Fibroblast of mammary gland (primary cell): ENCODE data around the gene ADGRG1.
"Not testable (repeated sequence)": the region's sequence is repeated elsewhere in the genome, so short reads cannot be mapped to it uniquely, and the experiment has no call there.

ENCODE experiments used
- DNase-seq: peaks from one replicate; pipeline ENCODE4 v3.0.0-alpha.2; 2010; ENCODE audit warnings: low read depth
- H3K4me3 ChIP-seq: 2 replicates; pipeline ENCODE4 v1.5.1; 2011; ENCODE audit warnings: low read depth, mild to moderate bottlenecking, low read length, moderate library complexity; ENCODE audit not compliant: control insufficient read depth
- TF ChIP-seq, protein P1 (sequence below): conservative IDR thresholded peaks from 2 replicates; pipeline ENCODE4 v1.5.1; 2011; ENCODE audit warnings: low read depth, low read length, inconsistent platforms; ENCODE audit not compliant: control insufficient read depth, insufficient read depth

Gene ADGRG1

GRCh38 chr16:57711346-57711745 is 82.9 kb downstream of the ADGRG1 start:
- DNase-seq, result no peak
- no peak overlapping the region for H3K4me3 ChIP-seq
- TF ChIP-seq, protein P1, sequence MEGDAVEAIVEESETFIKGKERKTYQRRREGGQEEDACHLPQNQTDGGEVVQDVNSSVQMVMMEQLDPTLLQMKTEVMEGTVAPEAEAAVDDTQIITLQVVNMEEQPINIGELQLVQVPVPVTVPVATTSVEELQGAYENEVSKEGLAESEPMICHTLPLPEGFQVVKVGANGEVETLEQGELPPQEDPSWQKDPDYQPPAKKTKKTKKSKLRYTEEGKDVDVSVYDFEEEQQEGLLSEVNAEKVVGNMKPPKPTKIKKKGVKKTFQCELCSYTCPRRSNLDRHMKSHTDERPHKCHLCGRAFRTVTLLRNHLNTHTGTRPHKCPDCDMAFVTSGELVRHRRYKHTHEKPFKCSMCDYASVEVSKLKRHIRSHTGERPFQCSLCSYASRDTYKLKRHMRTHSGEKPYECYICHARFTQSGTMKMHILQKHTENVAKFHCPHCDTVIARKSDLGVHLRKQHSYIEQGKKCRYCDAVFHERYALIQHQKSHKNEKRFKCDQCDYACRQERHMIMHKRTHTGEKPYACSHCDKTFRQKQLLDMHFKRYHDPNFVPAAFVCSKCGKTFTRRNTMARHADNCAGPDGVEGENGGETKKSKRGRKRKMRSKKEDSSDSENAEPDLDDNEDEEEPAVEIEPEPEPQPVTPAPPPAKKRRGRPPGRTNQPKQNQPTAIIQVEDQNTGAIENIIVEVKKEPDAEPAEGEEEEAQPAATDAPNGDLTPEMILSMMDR, result no peak

- no peak overlapping the region for H3K4me3 ChIP-seq
- TF ChIP-seq, protein P1, result no peak
- no peak for DNase-seq
Observed at GRCh38 chr16:57711993-57712392, 83.6 kb downstream of the ADGRG1 start.

GRCh38 chr16:57712569-57712968 is 84.1 kb downstream of the ADGRG1 start:
- not testable (repeated sequence) for DNase-seq, H3K4me3 ChIP-seq

- DNase-seq, result no peak
- TF ChIP-seq, protein P1, result no peak
- H3K4me3 ChIP-seq, result no peak overlapping the region
Observed at GRCh38 chr16:57713596-57713995, 85.2 kb downstream of the ADGRG1 start.

DNA sequence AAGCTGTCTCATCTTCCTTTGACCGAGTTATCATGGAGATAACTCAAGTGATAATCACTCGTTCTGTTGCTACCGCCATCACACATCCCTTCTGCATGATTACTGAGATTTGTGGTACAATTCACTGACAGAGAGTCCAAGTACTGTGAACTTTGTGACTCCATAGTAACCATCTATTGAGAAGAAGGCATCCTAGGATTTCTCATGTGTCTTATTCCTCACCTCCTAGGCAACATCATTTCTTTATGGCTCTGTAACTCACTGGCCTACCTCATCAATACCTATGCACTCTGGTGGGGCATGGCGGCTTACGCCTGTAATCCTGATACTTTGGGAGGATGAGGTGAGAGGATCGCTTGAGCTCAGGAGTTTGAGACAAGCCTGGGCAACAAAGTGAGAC is 85.6 kb downstream of the ADGRG1 start:
- TF ChIP-seq, protein P1, result no peak
- DNase-seq, result no peak
- no peak overlapping the region for H3K4me3 ChIP-seq
